ENCODE measurements around the gene NR4A1. TPM values are rescaled to one million over a fixed set of nuclear protein-coding genes. Genes with fewer than 3 reads are reported as not detected.
A peak's percentile ranks its signal among the peaks of the same experiment; 100 is the strongest.

NR4A1 gene
- total and polyA plus RNA-seq, 9 of the 15 experiments (the other 6 are each of a cell fraction or from before 2014, with no cell fraction given) = 0.07 to 4.7 (median 1.9) TPM; not detected in 1

DNA sequence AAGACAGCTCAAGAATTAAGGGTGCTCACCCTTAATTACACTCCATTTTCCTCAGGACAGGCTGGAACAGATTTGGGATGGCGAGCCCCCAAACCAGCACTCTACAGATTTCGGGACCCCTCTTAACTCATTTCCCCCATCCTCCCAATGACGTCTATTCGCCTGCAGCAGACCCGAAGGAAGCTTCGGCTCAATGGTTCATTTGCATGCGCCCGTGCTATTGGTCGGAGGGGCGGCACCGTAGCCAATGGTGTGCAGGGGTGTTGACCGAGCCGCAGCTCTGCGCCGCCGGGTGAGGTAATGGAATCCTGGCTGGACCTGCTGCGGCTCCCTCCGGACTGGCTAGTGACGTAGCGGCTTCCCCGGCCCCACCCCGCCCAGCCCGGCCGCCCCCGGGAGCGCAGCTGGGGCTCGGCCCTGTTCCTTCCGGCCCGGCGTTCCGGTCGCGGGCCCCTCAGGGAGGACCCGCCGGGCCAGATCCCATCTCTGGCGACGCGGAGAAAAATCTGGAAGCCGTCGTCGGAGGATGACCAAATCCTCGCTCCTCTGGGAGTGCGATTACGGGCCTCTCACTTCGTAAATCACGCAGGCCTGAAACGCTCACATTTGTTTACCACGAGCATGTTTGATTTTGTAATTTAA is 18.3 kb upstream of the NR4A1 start (continued):
- TF ChIP-seq CBX5 (IDR thresholded peaks at IDR 0.05; ENCODE audit: borderline replicate concordance, low read depth) (no peak), SMC3 (conservative IDR thresholded peaks at IDR 0.05; ENCODE audit: insufficient read depth, low read depth, low read length) (no peak), FOXA3 (CRISPR knock-in tag; conservative IDR thresholded peaks at IDR 0.05 in 1 of 2, IDR thresholded peaks at IDR 0.05 in 1 of 2) (no peak), SAFB2 (IDR thresholded peaks at IDR 0.05; ENCODE audit: borderline replicate concordance, low read depth, low read length, severe bottlenecking) (no peak), ZNF408 (CRISPR knock-in tag; IDR thresholded peaks at IDR 0.05; ENCODE audit: low read depth) (no peak), ZFX (CRISPR knock-in tag; IDR thresholded peaks at IDR 0.05) (peak; percentile 93), FOS (IDR thresholded peaks at IDR 0.05; ENCODE audit: extremely low read depth, insufficient read length) (peak; percentile 63), SREBF1 (IDR thresholded peaks at IDR 0.05; ENCODE audit: borderline replicate concordance, low read depth, low read length) (no peak), ZNF232 (CRISPR knock-in tag; IDR thresholded peaks at IDR 0.05) (no peak), PURB (CRISPR knock-in tag; IDR thresholded peaks at IDR 0.05; ENCODE audit: low read depth) (no peak), DACH1 (IDR thresholded peaks at IDR 0.05; ENCODE audit: partially characterized antibody) (no peak), ZBTB7A (IDR thresholded peaks at IDR 0.05; ENCODE audit: borderline replicate concordance, control insufficient read depth, low read depth, low read length) (peak; percentile 83; the same call in 1 of the 2 replicates), RFX5 (IDR thresholded peaks at IDR 0.05; ENCODE audit: low read depth, low read length) (no peak), STAT5B (CRISPR knock-in tag; IDR thresholded peaks at IDR 0.05) (no peak), FOXJ3 (CRISPR knock-in tag; IDR thresholded peaks at IDR 0.05) (no peak), ZNF263 (CRISPR knock-in tag; IDR thresholded peaks at IDR 0.05; ENCODE audit: borderline replicate concordance) (no peak), PHB2 (IDR thresholded peaks at IDR 0.05; ENCODE audit: low read depth) (no peak), SMARCB1 (IDR thresholded peaks at IDR 0.05; ENCODE audit: insufficient read length, low read depth) (no peak), MYBL2 (IDR thresholded peaks at IDR 0.05; ENCODE audit: low read depth) (no peak), MYBL2 (CRISPR knock-in tag; IDR thresholded peaks at IDR 0.05; ENCODE audit: borderline replicate concordance) (no peak), TBL1XR1 (IDR thresholded peaks at IDR 0.05; ENCODE audit: low read length in 2 of 2) (peak in 1 of 2 experiments; percentile 9; a peak in 1 of 4 replicates)
- TF ChIP-seq, protein P1, sequence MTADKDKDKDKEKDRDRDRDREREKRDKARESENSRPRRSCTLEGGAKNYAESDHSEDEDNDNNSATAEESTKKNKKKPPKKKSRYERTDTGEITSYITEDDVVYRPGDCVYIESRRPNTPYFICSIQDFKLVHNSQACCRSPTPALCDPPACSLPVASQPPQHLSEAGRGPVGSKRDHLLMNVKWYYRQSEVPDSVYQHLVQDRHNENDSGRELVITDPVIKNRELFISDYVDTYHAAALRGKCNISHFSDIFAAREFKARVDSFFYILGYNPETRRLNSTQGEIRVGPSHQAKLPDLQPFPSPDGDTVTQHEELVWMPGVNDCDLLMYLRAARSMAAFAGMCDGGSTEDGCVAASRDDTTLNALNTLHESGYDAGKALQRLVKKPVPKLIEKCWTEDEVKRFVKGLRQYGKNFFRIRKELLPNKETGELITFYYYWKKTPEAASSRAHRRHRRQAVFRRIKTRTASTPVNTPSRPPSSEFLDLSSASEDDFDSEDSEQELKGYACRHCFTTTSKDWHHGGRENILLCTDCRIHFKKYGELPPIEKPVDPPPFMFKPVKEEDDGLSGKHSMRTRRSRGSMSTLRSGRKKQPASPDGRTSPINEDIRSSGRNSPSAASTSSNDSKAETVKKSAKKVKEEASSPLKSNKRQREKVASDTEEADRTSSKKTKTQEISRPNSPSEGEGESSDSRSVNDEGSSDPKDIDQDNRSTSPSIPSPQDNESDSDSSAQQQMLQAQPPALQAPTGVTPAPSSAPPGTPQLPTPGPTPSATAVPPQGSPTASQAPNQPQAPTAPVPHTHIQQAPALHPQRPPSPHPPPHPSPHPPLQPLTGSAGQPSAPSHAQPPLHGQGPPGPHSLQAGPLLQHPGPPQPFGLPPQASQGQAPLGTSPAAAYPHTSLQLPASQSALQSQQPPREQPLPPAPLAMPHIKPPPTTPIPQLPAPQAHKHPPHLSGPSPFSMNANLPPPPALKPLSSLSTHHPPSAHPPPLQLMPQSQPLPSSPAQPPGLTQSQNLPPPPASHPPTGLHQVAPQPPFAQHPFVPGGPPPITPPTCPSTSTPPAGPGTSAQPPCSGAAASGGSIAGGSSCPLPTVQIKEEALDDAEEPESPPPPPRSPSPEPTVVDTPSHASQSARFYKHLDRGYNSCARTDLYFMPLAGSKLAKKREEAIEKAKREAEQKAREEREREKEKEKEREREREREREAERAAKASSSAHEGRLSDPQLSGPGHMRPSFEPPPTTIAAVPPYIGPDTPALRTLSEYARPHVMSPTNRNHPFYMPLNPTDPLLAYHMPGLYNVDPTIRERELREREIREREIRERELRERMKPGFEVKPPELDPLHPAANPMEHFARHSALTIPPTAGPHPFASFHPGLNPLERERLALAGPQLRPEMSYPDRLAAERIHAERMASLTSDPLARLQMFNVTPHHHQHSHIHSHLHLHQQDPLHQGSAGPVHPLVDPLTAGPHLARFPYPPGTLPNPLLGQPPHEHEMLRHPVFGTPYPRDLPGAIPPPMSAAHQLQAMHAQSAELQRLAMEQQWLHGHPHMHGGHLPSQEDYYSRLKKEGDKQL (CRISPR knock-in tag; IDR thresholded peaks at IDR 0.05; ENCODE audit: borderline replicate concordance) = no peak
- TF ChIP-seq, protein P2, sequence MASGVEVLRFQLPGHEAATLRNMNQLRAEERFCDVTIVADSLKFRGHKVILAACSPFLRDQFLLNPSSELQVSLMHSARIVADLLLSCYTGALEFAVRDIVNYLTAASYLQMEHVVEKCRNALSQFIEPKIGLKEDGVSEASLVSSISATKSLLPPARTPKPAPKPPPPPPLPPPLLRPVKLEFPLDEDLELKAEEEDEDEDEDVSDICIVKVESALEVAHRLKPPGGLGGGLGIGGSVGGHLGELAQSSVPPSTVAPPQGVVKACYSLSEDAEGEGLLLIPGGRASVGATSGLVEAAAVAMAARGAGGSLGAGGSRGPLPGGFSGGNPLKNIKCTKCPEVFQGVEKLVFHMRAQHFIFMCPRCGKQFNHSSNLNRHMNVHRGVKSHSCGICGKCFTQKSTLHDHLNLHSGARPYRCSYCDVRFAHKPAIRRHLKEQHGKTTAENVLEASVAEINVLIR (CRISPR knock-in tag; IDR thresholded peaks at IDR 0.05) = peak; percentile 42

Measured in K562 (cell line).